Suppressor macrophage treated with lipopolysaccharide for 4 hours (primary cell): ENCODE measurements around the gene POU3F1.
A peak's percentile ranks its signal among the peaks of the same experiment; 100 is the strongest.

Experiments used
- DNase-seq: peaks from one replicate; pipeline ENCODE4 v3.0.0-alpha.2; 2020

Gene POU3F1

DNA sequence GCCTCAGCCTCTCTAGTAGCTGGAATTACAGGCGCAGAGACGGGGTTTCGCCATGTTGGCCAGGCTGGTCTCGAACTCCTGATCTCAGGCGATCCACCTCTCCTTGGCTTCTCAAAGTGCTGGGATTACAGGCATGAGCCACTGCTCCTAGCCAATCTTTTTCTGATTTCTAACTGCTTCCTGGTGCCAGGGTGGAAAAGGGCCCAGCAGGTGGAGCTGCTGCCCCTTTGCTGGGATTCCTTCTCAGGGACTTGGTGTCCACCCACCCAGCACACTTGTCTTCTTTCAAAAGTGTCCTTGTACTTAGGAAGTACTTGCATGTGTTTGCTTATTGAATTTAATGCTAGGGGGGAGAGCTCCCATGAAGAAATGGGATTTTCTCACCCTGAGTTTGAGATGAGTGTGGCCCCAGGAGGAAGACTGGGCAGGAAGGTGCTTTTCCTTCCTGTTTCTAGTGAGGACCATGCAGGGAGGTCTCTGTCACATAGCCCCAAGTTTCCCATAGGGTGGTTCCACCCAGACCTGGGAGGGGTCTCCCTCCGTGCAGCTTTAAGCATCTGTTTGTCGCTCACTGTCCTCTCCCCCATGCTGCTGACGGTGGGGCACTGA lies 19.9 kb downstream of the POU3F1 start:
- DNase-seq: peak; percentile 48

DNA sequence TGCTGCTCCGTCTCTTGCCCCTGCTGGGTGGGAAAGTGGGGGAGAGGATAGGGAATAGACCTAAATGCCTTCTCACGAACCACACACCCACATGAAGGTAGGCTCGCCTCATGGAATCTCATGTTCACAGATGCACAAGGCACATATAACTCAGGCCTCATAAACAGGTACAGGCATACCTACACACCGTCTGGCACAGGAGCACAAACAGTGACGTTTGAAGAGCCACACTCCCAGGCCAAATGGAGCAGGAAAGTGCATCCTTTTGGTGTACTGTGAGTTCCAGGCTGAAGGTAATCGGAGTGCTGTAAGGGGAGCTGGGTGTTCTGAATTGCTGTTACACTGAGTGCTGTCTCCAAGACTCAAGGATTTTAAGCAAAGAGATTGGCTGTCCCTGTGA lies 20.9 kb downstream of the POU3F1 start:
- DNase-seq: no peak

DNA sequence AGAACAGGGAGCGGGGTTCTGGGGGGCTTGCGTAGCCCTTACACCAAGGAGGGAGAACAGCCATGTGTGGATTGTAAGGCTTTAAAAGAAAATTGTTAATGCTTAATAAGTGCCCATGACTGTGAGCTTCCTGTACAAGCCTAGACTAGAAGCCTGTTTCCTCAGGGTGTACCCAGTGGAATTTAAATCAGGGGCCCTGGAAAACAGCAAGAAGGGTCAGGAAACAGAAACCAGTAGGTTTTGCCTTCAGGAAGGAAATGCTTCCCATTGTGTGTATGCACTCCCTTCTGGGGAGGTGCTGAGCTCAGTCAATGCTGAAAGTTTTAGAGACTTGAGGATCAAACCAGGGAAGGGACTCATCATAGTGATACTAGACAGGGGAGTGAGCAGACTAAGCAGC lies 21.4 kb downstream of the POU3F1 start:
- no peak for DNase-seq

DNA sequence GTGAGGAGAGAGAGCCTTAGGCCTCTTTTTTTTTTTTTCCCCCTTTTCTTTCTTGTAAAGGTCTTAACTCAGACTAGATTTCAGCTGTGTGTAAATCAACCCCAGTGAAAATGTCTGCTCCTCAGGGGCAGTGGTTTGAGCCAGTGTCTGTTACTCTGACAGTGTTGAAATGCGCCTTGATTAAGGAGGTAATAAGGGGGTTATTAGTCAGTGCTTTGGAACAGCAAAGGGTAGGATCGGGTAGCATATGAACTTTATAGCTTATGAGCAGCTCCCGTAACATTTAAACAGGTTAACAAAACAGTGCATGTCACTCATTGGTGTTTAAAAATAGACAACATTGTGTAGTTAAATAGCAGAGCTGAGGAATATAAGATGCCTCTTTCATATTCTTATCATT lies 23.8 kb downstream of the POU3F1 start:
- DNase-seq: no peak

DNA sequence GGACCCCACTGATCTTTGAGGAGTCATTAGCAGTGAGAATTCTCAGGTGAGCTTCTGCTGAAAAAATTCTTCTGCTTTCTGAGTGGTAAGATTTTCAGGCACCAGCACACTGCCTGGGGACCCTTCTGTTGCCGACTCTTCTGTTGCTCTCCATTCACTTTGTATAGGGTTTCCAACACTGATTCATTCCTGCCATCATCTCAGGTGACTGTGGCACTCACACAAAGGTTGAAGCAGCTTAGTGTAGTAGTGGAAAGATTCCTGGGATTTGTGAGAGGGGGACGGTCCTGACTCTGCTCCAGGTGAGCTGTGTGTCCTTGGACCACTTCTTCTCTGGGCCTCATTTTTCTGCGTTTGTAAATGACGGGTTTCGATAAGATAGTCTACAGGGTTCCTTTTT lies 24.6 kb downstream of the POU3F1 start:
- DNase-seq: no peak

DNA sequence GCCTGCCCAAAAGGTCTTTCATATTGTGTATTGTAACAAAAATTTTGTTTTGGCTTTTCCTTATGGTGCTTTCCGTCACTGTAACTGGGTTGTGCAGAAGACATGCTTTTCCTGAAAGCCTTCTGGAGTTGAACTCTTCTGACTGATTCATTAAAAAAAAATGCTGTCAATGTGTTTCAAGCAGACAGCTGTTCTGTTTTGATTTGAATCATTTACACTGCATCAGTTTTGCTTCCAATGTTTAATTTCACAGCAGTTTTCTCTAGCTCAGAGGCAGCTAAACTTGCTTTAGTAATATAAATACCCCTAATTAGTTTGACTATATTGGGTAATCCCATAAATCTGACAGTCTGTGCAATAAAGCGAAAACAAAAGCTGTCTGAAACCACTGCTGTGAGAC lies 26.2 kb downstream of the POU3F1 start:
- no peak for DNase-seq

DNA sequence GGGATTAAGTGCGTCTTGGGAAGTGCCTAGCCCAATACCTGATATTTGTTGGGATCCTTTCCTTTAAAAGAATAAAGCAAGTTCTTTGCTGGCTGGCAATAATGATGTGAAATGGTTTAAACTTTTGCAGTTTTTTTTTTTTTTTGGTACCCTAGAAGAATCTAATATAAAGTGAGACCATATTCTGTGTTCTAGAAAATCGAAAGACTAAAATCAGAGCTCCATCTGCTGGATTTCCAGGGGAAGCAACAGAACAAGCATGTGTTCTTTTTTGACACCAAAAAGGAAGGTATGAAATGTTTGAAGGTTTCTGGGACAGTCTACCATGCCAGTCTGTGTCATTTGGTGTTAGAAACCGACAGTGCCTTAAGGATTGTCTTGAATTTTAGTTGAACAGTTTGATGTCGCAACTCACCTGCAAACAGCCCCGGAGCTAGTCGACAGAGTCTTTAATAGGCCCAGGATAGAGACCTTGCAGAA lies 27.7 kb downstream of the POU3F1 start:
- DNase-seq: peak; percentile 47

DNA sequence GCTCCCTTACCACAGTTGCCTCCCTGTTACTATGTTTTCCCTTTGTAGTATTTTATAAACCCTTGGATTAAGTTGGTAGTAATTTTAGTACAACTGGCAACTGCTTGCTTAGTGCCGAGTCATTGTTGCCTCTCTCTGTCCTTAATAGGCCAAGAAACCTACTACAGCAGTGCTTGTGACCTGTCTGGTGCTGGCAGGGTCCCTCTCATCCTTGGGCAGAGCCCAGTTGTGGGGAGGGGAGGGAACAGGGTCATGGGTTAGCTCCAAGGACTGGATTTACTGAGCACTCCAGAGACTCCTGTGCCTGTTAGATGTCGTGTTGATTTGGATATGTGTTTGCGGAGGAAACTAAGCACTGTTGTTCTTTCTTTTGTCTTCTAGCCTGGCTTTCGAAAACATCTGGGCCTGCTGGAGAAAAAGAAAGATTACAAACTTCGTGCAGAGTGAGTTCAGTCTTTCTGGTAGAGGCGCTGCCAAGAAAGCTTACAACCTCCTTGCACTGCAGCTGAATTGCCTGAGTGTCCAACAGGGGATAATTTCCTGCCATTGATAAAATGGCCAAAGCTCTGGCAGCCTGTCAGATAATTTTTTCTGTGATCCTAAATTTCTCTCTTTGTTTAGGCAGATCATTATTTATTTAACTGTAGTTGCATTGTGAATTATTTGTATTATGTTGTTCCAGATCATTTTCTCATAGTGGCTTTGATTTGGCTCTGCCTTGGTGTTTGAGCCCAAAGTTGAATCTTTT lies 30.4 kb downstream of the POU3F1 start:
- DNase-seq: no peak

DNA sequence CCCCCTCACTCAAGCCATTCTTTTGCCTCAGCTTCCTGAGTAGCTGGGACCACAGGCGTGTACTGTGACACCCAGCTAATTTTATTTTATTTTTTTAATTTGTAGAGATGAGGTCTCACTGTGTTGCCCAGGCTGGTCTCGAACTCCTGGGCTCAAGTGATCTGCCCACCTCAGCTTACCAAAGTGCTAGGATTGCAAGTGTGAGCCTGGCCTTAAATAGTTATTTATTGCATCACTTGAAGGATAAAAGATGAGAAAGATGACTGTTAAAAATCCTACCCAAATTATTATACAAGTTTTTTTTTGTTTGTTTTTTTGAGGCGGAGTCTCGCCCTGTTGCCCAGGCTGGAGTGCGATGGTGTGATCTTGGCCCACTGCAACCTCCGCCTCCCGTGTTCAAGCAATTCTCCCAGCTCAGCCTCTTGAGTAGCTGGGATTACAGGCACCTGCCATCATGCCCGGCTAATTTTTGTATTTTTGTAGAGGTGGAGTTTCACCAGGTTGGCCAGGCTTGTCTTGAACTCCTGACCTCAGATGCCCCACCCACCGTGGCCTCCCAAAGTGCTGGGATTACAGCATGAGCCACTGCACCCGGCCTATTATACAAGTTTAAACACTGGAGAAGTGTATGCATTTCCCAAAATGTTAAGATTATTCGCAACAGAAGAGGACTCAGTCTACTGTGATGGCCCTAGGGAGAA lies 31.7 kb downstream of the POU3F1 start:
- DNase-seq: no peak

DNA sequence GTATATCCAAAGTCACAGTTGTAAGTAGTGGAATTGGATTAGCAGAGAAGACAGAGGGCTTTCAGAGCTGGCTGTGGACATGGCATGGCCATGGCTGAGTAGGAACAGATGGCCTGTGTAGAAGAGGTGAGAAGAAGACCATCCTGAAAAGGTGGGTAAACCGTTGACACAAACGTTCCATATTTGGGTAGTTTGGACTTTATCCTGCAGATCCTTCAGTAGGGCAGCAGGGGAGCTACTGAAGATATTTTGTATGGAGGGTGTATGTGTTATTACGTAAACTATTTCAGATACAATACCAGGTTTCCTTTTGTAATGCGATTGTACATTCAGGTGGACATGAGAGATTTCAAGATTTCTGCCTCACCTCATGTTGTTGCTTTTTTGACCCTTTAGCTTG lies 32.4 kb downstream of the POU3F1 start:
- DNase-seq: no peak

DNA sequence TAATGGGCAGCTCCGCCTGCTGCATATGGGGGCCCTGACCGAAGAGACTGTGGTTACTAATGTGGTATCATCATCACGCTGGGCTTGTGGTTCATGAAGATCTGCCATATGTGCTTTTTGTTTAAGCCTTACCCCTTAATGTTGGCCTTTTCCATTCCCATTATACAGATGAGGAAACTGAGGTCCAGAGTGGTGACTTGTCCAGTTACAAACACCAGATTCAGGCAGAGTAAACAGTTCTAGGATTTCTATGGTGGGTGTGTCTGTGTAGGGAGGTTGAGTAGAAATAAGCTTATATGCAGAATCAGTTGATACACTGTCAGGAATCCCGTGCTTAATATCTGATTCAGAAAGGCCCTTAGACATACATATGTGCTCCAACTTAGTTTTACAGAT lies 33.4 kb downstream of the POU3F1 start:
- no peak for DNase-seq

DNA sequence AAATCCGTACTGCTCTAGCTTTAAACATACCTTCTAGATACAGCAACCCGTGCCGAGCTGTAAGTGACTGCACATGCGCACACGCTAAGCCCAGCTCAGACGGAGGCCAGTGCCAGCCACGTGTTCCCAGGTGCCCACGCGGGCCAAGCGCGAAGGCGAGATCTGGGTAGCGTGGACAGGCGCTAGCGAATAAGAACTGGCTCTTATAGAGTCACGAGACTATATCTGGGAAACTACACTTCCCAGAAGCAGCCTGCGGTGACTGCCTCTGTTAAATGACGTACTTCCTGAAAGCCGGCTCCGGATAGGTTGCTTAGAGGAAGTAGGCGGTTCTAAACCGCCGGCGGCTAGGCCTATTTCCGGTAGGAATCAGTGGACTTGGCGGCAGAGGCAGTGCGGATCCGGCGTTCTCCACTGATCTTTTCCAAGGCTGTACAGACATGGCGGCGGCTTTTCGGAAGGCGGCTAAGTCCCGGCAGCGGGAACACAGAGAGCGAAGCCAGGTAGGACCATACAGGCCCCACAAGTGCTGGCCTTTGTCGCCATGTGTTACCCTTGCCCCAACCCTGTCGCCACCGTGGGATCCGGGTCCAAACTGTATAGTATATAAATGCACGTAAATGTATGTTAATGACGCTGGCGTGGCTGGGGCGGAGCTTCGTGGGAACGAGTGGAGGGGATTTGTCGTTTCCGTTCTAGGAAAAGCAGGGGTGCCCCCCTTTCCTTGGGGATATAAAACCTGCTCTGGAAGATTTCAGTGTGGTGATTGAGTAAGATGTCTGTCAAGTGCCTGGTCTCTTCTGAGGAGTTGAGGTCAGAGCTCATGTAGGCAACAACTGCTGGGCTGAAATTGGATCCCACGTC lies 34.0 kb downstream of the POU3F1 start, which contains the start of gene UTP11:
Gene UTP11 (plus strand): TSS at position 372 of the 864 bp plus-strand sequence. CDS start 69 bp downstream, at position 441.
- peak; percentile 98 for DNase-seq

DNA sequence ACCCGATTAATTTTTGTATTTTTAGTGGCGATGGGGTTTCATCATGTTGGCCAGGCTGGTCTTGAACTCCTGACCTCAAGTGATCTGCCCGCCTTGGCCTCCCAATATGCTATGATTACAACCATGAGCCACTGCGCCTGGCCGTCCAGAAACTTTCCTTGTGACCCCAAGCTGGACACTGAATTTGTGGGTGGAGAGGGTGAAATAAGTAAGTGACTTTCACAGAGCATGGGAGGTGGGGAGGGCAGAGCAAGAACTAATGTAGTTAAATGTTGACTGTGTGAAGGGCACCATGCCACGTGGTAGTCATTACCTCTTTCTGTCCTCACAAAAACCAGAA lies 36.8 kb downstream of the POU3F1 start:
- no peak for DNase-seq

DNA sequence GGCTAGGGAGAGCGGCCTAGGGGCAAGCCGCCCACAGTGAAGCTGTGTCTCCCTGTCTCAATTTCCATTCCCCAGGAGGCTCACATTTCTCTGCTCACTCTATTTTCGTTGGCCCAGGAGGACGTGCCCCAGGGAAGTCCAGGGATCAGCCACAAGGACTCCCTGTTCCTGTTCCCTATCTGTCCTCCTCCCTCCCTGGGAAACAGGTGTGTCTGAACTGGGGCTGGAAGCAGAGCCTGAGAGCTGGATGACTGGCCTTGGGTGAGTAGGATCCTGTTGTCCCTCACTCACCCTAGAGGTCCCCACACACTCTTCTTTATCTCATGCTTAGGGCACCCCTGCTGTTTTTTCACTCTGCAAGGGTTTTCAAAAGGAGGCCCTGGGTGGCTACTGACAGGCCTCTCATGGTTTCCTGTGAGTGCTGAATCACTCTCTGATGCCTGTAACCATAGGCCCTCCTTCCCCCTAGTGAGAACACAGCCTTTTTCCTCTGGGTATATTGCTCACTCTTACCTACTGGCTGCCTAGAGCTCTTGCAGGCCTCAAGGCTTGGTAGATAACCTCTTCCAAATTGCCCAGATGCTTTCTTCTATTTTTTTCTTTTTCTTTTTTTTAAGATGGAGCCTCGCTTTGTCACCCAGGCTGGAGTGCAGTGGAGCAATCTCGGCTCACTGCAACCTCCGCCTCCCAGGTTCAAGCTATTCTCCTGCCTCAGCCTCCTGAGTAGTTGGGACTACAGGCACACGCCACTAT lies 37.3 kb downstream of the POU3F1 start:
- peak; percentile 56 for DNase-seq

DNA sequence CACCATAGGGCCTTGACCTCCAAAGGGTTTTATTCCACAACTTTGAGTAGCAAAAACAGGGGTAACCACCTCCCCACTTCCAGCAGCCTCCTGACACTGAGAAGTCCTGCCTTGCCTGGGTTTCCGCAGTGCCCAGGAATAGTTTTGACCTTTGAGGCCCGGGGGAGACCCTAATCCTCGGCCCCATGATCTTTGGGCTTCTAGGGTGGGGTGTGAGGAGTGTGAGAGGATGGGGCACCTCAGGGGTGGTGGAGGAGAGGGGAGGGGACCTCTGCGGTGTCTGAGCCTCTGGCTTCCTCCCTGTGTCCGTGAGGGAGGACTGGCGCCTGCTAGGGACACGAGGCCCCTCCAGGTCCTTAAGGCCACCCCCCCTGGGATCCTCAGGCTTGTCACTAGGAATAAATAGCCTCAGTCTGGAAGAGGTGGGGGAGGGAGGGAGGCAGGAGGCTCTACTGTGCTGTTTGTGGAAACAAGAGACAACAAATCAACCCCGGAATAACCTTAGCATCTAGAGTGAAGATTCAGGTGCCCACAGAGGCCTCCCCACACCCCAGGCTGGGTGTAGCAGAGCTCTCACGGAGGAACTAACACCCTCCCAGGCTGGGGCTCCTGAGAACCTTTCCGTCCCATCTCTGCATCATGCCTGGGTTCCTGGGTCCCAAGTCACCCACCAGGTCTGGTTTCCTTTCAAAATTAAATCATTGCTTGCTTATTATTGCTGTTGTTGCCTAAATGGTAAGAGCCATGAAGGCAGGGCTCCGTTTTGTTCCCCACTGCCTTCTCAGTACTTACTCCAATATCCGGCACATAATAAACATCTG lies 40.4 kb downstream of the POU3F1 start:
- no peak for DNase-seq

DNA sequence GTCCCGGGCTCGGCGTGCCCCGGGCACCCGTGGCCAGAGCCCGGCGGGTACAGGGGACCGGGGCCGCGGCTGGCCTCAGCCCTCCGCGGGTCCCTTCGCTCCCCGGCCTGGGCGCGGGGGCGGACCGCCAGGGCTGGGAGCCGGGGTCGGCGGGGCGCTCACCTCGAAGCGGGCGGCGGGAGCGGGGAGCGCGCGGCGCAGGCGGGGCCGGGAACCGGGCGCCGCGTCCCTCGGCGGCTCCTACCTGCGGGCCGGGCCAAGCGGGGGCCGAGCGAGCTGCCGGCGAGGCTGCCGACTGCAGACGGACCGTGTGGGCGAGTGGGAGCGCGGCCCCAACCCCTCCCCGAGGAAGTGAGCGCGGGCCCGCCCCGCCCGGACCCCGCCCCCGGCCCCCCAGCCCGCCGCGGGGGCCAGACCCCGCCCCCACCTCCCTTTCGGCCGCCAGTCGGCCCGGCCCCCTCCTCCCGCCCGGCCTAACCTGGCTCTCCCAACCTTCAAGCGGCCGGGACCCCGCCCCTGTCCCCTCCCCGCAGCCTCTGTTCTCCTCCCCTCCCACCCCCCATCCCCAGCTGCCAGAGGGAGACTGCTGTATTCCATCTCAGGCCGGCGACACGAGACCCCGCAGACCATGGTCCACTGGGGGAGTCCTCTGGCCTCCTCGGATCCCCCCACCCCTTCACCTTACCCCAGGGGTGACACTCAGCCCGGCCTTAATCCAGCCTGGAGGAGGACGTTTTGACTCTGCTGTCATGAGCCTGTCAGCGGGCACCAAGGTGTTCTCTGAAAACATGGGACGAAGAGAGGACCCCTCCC lies 41.2 kb downstream of the POU3F1 start, which contains the start of gene FHL3:
Gene FHL3 (minus strand): TSS at position 320 of the 813 bp plus-strand sequence. CDS start 6,102 bp downstream, outside the sequence.
- peak; percentile 51 for DNase-seq

DNA sequence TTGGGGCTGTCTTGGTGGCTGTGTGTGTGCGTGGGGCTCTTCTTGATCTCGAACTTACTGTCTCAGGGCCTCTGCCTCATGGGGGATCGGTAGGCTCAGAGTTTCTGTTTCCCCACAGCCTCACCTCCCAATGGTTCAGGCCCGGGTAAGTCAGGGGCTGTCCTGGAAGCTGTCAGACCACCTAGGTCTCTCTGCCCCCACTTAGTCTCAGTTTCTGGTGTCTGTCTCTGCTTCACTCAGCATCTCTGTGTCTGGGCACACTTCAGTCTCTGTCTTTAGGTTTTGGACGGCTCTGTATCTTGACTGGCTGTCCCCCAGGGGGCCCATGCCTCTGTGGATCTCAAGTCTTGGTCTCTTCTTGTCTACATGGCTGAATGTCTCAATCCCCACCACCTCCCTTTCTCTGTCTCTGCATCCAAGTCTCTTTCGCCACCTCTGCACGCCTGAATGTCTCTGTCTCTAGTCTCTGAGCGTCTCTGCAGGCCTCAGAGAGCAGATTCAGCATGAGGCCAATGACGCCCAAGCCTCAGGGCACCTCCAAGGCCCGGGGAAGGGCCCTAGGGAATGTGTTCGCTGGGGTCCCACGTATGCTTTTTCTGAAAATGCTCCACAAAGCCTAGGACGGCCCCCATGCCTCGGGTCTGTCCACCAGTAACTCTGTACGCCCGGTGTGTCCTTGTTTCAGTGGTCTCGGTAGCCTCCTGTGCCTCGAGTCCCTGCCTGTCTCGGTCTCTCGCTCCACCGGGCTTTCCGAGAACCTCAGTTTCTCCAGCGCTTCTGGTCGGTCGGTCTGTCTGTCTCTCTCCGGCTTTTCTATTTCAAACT lies 42.1 kb downstream of the POU3F1 start:
- DNase-seq: peak; percentile 19

DNA sequence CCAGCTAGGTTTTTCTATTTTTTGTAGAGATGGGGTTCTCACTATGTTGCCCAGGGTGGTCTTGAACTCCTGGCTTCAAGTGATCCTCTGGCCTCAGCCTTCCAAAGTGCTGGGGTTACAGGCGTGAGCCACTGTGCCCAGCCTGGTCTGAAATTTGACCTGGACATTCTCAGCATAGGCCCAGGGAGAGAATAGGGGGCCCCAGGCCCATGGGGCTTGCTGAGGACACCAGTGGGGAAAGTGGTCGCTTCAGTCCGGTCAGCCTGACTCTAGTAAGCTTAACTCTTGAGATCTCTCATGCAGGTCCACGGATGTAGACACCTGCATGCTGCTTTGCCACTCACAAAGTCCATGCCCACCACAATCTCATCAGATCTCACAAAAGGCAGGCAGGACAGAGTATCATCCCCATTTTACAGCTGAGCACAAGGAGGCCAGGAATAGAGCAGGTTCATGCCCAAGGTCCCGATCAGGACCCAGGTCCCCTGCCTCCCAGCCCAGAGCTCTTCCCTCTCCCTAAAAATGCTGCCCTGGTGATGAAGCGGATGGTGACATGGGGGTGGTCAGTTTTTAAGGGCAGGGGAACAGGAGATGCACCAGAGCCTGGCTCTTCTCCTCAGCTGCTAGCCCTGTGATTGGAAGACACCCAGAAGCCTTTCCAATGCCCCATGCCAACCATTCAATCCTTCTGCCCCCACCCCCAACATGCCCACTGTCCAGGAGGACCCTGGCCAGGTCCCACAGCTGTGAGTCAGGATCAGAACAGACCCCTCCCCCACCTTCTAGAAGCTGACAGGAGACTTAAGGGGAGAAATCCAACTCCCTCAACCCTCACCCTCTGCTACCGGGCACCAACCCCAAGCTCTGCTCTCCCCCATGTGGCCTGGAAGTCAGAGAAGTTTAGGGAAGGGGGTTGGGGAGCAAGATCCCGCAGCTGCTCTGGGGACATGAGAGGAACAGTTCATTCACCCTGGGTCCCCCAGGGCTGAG lies 43.0 kb downstream of the POU3F1 start:
- DNase-seq: no peak
